Neutrophil (primary cell): ENCODE data around the gene PSMA5.

ENCODE experiments used
- H3K27ac ChIP-seq: fragments of 200-600 bp; sonication (generic); 2 replicates; pipeline ENCODE4 v1.5.1; 2016; ENCODE audit warnings: mild to moderate bottlenecking, moderate library complexity
- H3K27me3 ChIP-seq: fragments of 200-600 bp; sonication (generic); 2 replicates; pipeline ENCODE4 v1.6.0; 2016; ENCODE audit warnings: mild to moderate bottlenecking
- H3K36me3 ChIP-seq: fragments of 200-600 bp; sonication (generic); 2 replicates; pipeline ENCODE4 v1.5.1; 2017
- H3K4me1 ChIP-seq, 2 experiments: fragments of 200-600 bp in 1 of 2; sonication (generic) in 1 of 2; 1 replicate in 1 of 2; 2 replicates in 1 of 2; pipeline versions ENCODE4 v1.5.1 to v1.6.1; 2013 to 2016; ENCODE audit warnings: low read depth in 1 of 2, low read length in 1 of 2, mild to moderate bottlenecking in 1 of 2, moderate library complexity in 1 of 2; ENCODE audit not compliant: control insufficient read depth in 1 of 2, insufficient read depth in 1 of 2
- H3K4me3 ChIP-seq, 2 experiments: fragments of 200-600 bp in 1 of 2; sonication (generic) in 1 of 2; 1 replicate in 1 of 2; 2 replicates in 1 of 2; pipeline ENCODE4 v1.5.1; 2013 to 2016; ENCODE audit warnings: low read depth in 1 of 2, low read length in 1 of 2, mild to moderate bottlenecking in 1 of 2, moderate library complexity in 1 of 2
- H3K9me3 ChIP-seq: fragments of 200-600 bp; sonication (generic); 2 replicates; pipeline ENCODE4 v1.5.1; 2016
- TF ChIP-seq, protein P1 (sequence below): fragments of 200-600 bp; sonication (generic); IDR thresholded peaks from 2 replicates; pipeline ENCODE4 v1.5.1; 2016; ENCODE audit warnings: antibody characterized with exemption

Gene PSMA5

DNA sequence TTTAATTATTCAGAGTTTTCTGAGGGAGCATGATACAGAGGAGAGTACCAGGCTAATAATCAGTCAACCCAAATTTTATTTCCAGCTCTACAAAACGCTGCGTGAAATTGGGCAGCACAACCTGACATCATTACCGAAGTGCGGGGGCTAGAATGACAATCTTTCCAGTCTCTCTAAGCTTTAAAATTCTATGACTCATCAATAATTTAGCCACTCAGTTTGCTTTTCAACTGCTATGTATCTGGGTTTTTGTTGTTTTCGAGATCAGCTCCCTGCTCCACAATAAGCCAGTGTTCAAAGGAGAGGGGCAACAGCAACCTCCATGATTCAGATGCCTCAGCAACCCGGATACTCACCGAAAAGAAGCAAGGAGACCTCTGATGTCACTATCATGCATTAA lies 42.4 kb downstream of the PSMA5 start:
- Histone ChIP-seq H3K27me3 (no peaks in the 10 kb centered on the region), H3K4me1 (peaks cover 19 to 28% of the 10 kb centered on the region in 2 experiments), H3K4me3 (no peak overlapping the region), H3K27ac (no peak overlapping the region), H3K36me3 (no peaks in the 10 kb centered on the region), H3K9me3 (no peaks in the 10 kb centered on the region)
- TF ChIP-seq, protein P1, sequence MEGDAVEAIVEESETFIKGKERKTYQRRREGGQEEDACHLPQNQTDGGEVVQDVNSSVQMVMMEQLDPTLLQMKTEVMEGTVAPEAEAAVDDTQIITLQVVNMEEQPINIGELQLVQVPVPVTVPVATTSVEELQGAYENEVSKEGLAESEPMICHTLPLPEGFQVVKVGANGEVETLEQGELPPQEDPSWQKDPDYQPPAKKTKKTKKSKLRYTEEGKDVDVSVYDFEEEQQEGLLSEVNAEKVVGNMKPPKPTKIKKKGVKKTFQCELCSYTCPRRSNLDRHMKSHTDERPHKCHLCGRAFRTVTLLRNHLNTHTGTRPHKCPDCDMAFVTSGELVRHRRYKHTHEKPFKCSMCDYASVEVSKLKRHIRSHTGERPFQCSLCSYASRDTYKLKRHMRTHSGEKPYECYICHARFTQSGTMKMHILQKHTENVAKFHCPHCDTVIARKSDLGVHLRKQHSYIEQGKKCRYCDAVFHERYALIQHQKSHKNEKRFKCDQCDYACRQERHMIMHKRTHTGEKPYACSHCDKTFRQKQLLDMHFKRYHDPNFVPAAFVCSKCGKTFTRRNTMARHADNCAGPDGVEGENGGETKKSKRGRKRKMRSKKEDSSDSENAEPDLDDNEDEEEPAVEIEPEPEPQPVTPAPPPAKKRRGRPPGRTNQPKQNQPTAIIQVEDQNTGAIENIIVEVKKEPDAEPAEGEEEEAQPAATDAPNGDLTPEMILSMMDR: no peak

- H3K4me1 ChIP-seq: peaks cover 13 to 22% of the 10 kb centered on the region in 2 experiments
- no peak overlapping the region for H3K4me3 ChIP-seq
- H3K27me3 ChIP-seq: no peaks in the 10 kb centered on the region
- TF ChIP-seq, protein P1: no peak
- H3K9me3 ChIP-seq: no peaks in the 10 kb centered on the region
- no peak overlapping the region for H3K27ac ChIP-seq
- no peaks in the 10 kb centered on the region for H3K36me3 ChIP-seq
Measured at GRCh38 chr1:109383087-109383779, 43.0 kb downstream of the PSMA5 start.

- Histone ChIP-seq H3K9me3 (no peaks in the 10 kb centered on the region), H3K27ac (no peak overlapping the region), H3K36me3 (no peaks in the 10 kb centered on the region), H3K27me3 (no peaks in the 10 kb centered on the region), H3K4me3 (no peak overlapping the region), H3K4me1 (peaks cover 9 to 19% of the 10 kb centered on the region in 2 experiments)
- TF ChIP-seq, protein P1: no peak
Measured at GRCh38 chr1:109381573-109381972, 44.7 kb downstream of the PSMA5 start.

DNA sequence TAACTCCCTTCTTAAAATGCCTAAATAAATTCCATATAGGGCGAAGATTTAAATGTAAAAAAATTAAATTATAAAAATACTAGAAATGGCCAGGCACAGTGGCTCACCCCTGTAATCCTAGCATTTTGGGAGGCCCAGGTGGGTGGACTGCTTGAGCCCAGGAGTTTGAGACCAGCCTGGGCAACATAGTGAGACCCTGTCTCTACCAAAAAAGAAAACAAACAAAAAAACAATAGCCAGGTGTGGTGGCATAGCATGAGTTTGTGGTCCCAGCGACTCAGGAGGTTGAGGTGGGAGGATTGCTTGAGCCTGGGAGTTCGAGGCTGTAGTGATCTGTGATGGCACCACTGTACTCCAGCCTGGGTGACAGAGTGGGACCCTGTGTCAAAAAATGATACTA lies 46.3 kb downstream of the PSMA5 start:
- Histone ChIP-seq H3K27me3 (no peaks in the 10 kb centered on the region), H3K4me3 (no peak overlapping the region), H3K4me1 (peaks cover 3% of the 10 kb centered on the region in 2 experiments), H3K9me3 (no peaks in the 10 kb centered on the region), H3K36me3 (no peaks in the 10 kb centered on the region), H3K27ac (no peak overlapping the region)
- TF ChIP-seq, protein P1: no peak

DNA sequence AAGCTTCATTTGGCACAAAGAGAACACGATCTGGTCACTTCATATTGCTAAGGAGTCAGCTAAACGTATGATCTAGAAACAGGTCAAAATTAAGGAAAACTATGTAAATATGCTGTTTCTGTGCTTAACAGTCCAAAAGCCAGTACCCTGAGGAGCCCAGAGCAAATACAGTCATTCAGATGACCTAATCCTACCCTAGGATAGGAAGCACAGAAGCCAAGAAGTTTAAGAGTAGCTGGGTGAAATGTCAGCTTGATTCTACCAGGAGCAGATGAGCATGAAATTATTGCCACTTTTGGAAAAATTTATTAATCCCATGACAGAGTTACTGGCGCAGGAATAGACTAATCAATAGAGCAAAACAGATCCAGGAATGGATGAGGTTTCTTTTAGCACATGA lies 46.8 kb downstream of the PSMA5 start:
- no peaks in the 10 kb centered on the region for H3K27me3 ChIP-seq
- H3K27ac ChIP-seq: no peak overlapping the region
- no peaks in the 10 kb centered on the region for H3K9me3 ChIP-seq
- no peak overlapping the region for H3K4me3 ChIP-seq
- H3K4me1 ChIP-seq: peaks cover 0 to 2% of the 10 kb centered on the region in 2 experiments
- no peaks in the 10 kb centered on the region for H3K36me3 ChIP-seq
- TF ChIP-seq, protein P1: no peak
